HL-60/S4 treated with phorbol 12-myristate 13-acetate at 8.2 ng/mL for 4 days and 3 days (cell line): ENCODE data around the gene PCDHA11.
"Not testable (repeated sequence)": the region's sequence is repeated elsewhere in the genome, so short reads cannot be mapped to it uniquely, and the experiment has no call there.

Source experiments
- in situ Hi-C: fragments of 300-500 bp; cut with MboI; formaldehyde crosslinking; loops from 2 replicates; pipeline ENCODE4 v1.15.0; 2022; ENCODE audit warnings: low sequenced_read_pairs

The PCDHA11 gene

GRCh38 chr5:140849831-140850634, 18.7 kb upstream of the PCDHA11 start:
- in situ Hi-C loops = not testable (repeated sequence)

GRCh38 chr5:140855772-140856674, 12.7 kb upstream of the PCDHA11 start, which contains the start of gene PCDHA10:
Gene PCDHA10, plus strand, starts transcription at chr5:140855897. Its CDS starts 152 bp downstream, at chr5:140856049.
- in situ Hi-C loops = no loop called here

- in situ Hi-C loops = no loop called here
These were observed 11.4 kb upstream of the PCDHA11 start for GRCh38 chr5:140857177-140857986.

GRCh38 chr5:140857987-140858240, 10.8 kb upstream of the PCDHA11 start:
- in situ Hi-C loops = no loop called here

GRCh38 chr5:140862441-140863295, 6.1 kb upstream of the PCDHA11 start:
- in situ Hi-C loops = no loop called here

GRCh38 chr5:140869555-140869886, 764 bp downstream of the PCDHA11 start:
- in situ Hi-C loops = no loop called here

GRCh38 chr5:140870221-140871201, 1.8 kb downstream of the PCDHA11 start:
- in situ Hi-C loops = no loop called here

DNA sequence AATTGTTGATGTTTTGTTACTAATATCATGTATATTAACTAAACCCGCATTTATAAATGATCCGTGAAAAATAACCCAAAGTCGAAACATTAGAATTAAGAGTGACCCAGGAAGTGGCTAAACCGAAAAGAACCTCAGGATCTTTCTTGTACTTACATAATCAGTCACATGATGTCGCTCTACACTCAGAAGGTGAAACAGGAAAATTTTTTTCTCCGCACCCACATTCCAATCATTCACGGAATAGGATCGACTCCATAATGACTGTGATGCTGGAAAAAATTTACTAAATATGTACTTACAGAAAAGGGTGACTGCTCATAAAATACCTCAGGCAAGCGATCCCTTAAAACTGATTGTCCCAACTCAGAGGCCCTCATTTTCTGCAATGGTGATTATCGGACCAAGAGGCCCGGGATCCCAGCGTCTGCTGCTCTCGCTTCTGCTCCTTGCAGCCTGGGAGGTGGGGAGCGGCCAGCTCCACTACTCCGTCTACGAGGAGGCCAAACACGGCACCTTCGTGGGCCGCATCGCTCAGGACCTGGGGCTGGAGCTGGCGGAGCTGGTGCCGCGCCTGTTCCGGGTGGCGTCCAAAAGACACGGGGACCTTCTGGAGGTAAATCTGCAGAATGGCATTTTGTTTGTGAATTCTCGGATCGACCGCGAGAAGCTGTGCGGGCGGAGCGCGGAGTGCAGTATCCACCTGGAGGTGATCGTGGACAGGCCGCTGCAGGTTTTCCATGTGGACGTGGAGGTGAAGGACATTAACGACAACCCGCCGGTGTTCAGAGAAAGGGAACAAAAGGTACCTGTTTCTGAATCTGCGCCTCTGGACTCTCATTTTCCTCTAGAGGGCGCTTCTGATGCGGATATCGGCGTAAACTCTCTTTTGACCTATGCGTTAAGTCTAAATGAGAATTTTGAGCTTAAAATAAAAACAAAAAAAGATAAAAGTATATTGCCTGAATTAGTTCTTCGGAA, 6.6 kb downstream of the PCDHA11 start, which contains the start of gene PCDHA12:
Gene PCDHA12, plus strand, starts transcription at position 224 of the 981 bp plus-strand sequence. Its CDS starts 165 bp downstream, at position 389.
- in situ Hi-C loops = no loop called here

DNA sequence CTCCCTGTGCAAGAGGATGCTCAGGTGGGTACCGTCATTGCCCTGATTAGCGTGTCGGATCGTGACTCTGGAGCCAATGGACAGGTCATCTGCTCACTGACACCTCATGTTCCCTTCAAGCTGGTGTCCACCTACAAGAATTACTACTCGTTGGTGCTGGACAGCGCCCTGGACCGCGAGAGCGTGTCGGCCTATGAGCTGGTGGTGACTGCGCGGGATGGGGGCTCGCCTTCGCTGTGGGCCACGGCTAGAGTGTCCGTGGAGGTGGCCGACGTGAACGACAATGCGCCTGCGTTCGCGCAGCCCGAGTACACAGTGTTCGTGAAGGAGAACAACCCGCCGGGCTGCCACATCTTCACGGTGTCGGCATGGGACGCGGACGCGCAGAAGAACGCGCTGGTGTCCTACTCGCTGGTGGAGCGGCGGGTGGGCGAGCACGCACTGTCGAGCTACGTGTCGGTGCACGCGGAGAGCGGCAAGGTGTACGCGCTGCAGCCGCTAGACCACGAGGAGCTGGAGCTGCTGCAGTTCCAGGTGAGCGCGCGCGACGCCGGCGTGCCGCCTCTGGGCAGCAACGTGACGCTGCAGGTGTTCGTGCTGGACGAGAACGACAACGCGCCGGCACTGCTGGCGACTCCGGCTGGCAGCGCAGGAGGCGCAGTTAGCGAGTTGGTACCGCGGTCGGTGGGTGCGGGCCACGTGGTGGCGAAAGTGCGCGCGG, 7.9 kb downstream of the PCDHA11 start:
- in situ Hi-C loops = not testable (repeated sequence)

DNA sequence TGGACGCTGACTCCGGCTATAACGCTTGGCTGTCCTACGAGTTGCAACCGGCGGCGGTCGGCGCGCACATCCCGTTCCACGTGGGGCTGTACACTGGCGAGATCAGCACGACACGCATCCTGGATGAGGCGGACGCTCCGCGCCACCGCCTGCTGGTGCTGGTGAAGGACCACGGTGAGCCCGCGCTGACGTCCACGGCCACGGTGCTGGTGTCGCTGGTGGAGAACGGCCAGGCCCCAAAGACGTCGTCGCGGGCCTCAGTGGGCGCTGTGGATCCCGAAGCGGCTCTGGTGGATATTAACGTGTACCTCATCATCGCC, 8.5 kb downstream of the PCDHA11 start:
- in situ Hi-C loops = no loop called here

DNA sequence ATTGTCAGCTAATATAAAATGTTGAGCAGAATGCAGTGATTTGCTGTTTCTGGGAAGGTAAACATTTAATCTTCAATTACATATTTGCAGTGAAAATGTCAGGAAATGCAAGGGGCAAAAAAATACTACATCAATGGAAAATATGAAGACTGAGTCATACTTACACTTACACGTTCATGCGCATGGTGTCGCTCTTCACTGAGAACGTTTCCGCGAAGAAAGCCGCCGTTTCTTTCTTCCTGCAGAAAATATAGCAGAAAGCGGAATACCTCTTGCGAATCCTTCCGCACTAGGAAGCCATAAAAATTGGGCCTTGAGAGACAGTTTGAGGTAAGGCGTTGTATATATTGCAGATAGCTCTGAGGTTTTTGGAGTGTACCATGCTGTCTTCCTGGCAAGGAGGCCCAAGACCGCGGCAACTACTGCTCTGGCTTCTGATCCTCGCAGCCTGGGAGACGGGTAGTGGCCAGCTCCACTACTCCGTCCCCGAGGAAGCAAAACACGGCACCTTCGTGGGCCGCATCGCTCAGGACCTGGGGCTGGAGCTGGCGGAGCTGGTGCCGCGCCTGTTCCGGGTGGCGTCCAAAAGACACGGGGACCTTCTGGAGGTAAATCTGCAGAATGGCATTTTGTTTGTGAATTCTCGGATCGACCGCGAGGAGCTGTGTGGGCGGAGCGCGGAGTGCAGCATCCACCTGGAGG, 13.3 kb downstream of the PCDHA11 start, which contains the start of gene PCDHA13:
Gene PCDHA13, plus strand, starts transcription at position 236 of the 702 bp plus-strand sequence. Its CDS starts 145 bp downstream, at position 381.
- in situ Hi-C loops = no loop called here

GRCh38 chr5:140882591-140882899, 13.8 kb downstream of the PCDHA11 start:
- in situ Hi-C loops = no loop called here

DNA sequence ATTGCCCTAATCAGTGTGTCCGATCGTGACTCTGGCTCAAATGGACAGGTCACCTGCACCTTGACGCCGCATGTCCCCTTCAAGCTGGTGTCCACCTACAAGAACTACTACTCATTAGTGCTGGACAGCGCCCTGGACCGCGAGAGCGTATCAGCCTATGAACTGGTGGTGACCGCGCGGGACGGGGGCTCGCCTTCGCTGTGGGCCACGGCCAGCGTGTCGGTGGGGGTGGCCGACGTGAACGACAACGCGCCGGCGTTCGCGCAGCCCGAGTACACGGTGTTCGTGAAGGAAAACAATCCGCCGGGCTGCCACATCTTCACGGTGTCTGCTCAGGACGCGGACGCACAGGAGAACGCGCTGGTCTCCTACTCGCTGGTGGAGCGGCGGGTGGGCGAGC, 14.6 kb downstream of the PCDHA11 start:
- in situ Hi-C loops = no loop called here

GRCh38 chr5:140883927-140884697, 15.4 kb downstream of the PCDHA11 start:
- in situ Hi-C loops = no loop called here

GRCh38 chr5:140916325-140916724, 47.6 kb downstream of the PCDHA11 start:
- in situ Hi-C loops = no loop called here
